Endothelial cell of umbilical vein (primary cell): Measurements from ENCODE around the gene ZNF420. TPM values are rescaled to one million over a fixed set of nuclear protein-coding genes. Genes with fewer than 3 reads are reported as not detected.

ENCODE experiments used
- BruUV-seq: library from RNA; stranded (reverse); fragments of 400-500 nt; replicated peaks from 2 replicates; lab custom pipeline; 2021; lab: Mats Ljungman, UMichigan
- CTCF ChIA-PET: fragments of 300-600, 350-600 bp; sonication (Branson Sonifier 250); formaldehyde crosslinking; loops from one replicate; lab custom pipeline; 2021; ENCODE audit warnings: antibody characterized with exemption, inconsistent platforms; lab: Charles Lee
- POLR2A ChIA-PET: fragments of 300-600, 350-600 bp; sonication (Branson Sonifier 250); formaldehyde crosslinking; loops from one replicate; lab custom pipeline; 2021; ENCODE audit warnings: antibody characterized with exemption, inconsistent platforms; lab: Charles Lee
- DNase-seq: peaks from one replicate; pipeline ENCODE4 v3.0.0-alpha.2; 2011; ENCODE audit warnings: low read depth, low spot score
- FAIRE-seq: peaks from 2 replicates; lab custom pipeline; 2011; peaks lifted over from hg19 to GRCh38; lab: Jason Lieb, UNC
- H2AFZ ChIP-seq: 2 replicates; pipeline ENCODE4 v1.6.0; 2012; ENCODE audit warnings: low read depth, low read length, control low read depth, inconsistent platforms
- H3K27ac ChIP-seq: 2 replicates; pipeline ENCODE4 v1.5.1; 2011; ENCODE audit warnings: low read depth, mild to moderate bottlenecking, control low read depth, low read length, moderate library complexity; ENCODE audit not compliant: insufficient read depth
- H3K27me3 ChIP-seq, 2 experiments: 2 replicates each; pipeline versions ENCODE4 v1.6.0 to v1.6.1; 2011; ENCODE audit warnings: low read length in 2 of 2, mixed read lengths in 1 of 2; ENCODE audit not compliant: control insufficient read depth in 2 of 2, insufficient read depth in 2 of 2
- H3K36me3 ChIP-seq, 2 experiments: 2 replicates in 1 of 2; 3 replicates in 1 of 2; pipeline ENCODE4 v1.5.1; 2011; ENCODE audit warnings: low read length in 2 of 2, mild to moderate bottlenecking in 1 of 2, moderate library complexity in 1 of 2; ENCODE audit not compliant: control insufficient read depth in 2 of 2, insufficient read depth in 2 of 2; ENCODE audit errors: extremely low read depth in 1 of 2
- H3K4me1 ChIP-seq: 3 replicates; pipeline ENCODE4 v1.5.1; 2011; ENCODE audit warnings: mild to moderate bottlenecking, low read length; ENCODE audit not compliant: control insufficient read depth, insufficient read depth; ENCODE audit errors: extremely low read depth
- H3K4me2 ChIP-seq: 2 replicates; pipeline ENCODE4 v1.6.1; 2011; ENCODE audit warnings: low read length, control low read depth, mixed read lengths; ENCODE audit not compliant: insufficient read depth
- H3K4me3 ChIP-seq, 3 experiments: fragments of 200-600 bp in 1 of 3; sonication (generic), shearing (Covaris generic) in 1 of 3; replicated peaks in 1 of 3; 2 replicates each; pipeline ENCODE4 v1.5.1; 2011 to 2016; ENCODE audit warnings: control low read depth in 3 of 3, low read length in 3 of 3, mild to moderate bottlenecking in 2 of 3, inconsistent platforms in 1 of 3, low read depth in 1 of 3, moderate library complexity in 1 of 3; ENCODE audit not compliant: insufficient read depth in 1 of 3
- H3K79me2 ChIP-seq: 2 replicates; pipeline ENCODE4 v1.6.0; 2012; ENCODE audit warnings: low read length, inconsistent platforms; ENCODE audit not compliant: control insufficient read depth, insufficient read depth
- H3K9ac ChIP-seq: replicated peaks from 2 replicates; pipeline ENCODE3; 2011; ENCODE audit warnings: low read length, control low read depth; ENCODE audit not compliant: insufficient read depth; ENCODE audit errors: extremely low read depth
- H3K9me1 ChIP-seq: replicated peaks from 3 replicates; pipeline ENCODE4 v1.6.0; 2011; ENCODE audit warnings: mild to moderate bottlenecking, low read length; ENCODE audit not compliant: control insufficient read depth, insufficient read depth; ENCODE audit errors: extremely low read depth
- H3K9me3 ChIP-seq: replicated peaks from 2 replicates; pipeline ENCODE4 v1.5.1; 2012; ENCODE audit warnings: low read length, inconsistent platforms; ENCODE audit not compliant: control insufficient read depth, insufficient read depth
- H4K20me1 ChIP-seq: replicated peaks from 2 replicates; pipeline ENCODE3; 2011; ENCODE audit warnings: mild to moderate bottlenecking, low read length; ENCODE audit not compliant: control insufficient read depth, insufficient read depth; ENCODE audit errors: extremely low read depth
- EZH2 ChIP-seq: IDR thresholded peaks from 2 replicates; pipeline ENCODE4 v1.6.1; 2012; ENCODE audit warnings: borderline replicate concordance, low read depth, mild to moderate bottlenecking, moderate library complexity, low read length, inconsistent platforms; ENCODE audit not compliant: severe bottlenecking
- FOS ChIP-seq: IDR thresholded peaks from 2 replicates; pipeline ENCODE4 v1.6.1; 2011; ENCODE audit warnings: mild to moderate bottlenecking, low read length, moderate library complexity, borderline replicate concordance; ENCODE audit not compliant: insufficient read depth
- GATA2 ChIP-seq: IDR thresholded peaks from 2 replicates; pipeline ENCODE4 v1.7.0; 2011; ENCODE audit warnings: low read depth, mild to moderate bottlenecking, moderate library complexity, mixed read lengths, low read length; ENCODE audit not compliant: insufficient read length, insufficient read depth
- JUN ChIP-seq: IDR thresholded peaks from 2 replicates; pipeline ENCODE4 v1.6.1; 2011; ENCODE audit warnings: borderline replicate concordance, low read depth; ENCODE audit not compliant: insufficient read length, insufficient read depth
- MYC ChIP-seq: IDR thresholded peaks from one replicate; pipeline ENCODE4 v1.6.1; 2011; ENCODE audit warnings: mild to moderate bottlenecking, low read depth, low read length
- POLR2A ChIP-seq: IDR thresholded peaks from 2 replicates; pipeline ENCODE4 v1.6.1; 2012; ENCODE audit warnings: low read depth, mild to moderate bottlenecking, control low read depth, low read length
- POLR2AphosphoS5 ChIP-seq: IDR thresholded peaks from 2 replicates; pipeline ENCODE4 v1.6.1; 2012; ENCODE audit warnings: low read depth, mild to moderate bottlenecking, control low read depth, low read length, moderate library complexity; ENCODE audit not compliant: insufficient read depth
- dilution Hi-C: fragments of 300-500 bp; cut with MboI; formaldehyde crosslinking; loops from one replicate; pipeline ENCODE4 v1.15.0; 2019; ENCODE audit warnings: low sequenced_read_pairs; ENCODE audit not compliant: extremely low pct_ligation_motif_present
- intact Hi-C: fragments of 100-400 bp; cut with micrococcal nuclease; formaldehyde crosslinking; loops from one replicate; pipeline ENCODE4 v1.10.0; 2022
- polyA plus RNA-seq, 4 experiments: library from polyadenylated mRNA; depleted of rRNA in 3 of 4; stranded (reverse) in 3 of 4; unstranded in 1 of 4; fragments of >200 nt; gene quantifications; 2 replicates each; pipeline versions ENCODE4 v1.2.1 to v1.2.3, GENCODE V29; 2011 to 2012; ENCODE audit warnings: missing spikeins in 1 of 4
- total RNA-seq: library from RNA; stranded (reverse); gene quantifications from 2 replicates; pipeline ENCODE4 v1.2.3, GENCODE V29; 2021
- TF ChIP-seq, protein P1 (sequence below): IDR thresholded peaks from 2 replicates; pipeline ENCODE4 v1.6.1; 2011; ENCODE audit not compliant: insufficient read depth, insufficient read length
- TF ChIP-seq, protein P2 (sequence below), 2 donors: IDR thresholded peaks; 1 replicate in 1 of 2; 2 replicates in 1 of 2; pipeline ENCODE4 v1.5.1; 2011; ENCODE audit warnings: low read length in 2 of 2, mild to moderate bottlenecking in 2 of 2, moderate library complexity in 2 of 2, control low read depth in 1 of 2, inconsistent platforms in 1 of 2, low read depth in 1 of 2; ENCODE audit not compliant: insufficient read depth in 1 of 2; ENCODE audit errors: extremely low read depth in 1 of 2

ZNF420 gene
- total and polyA plus RNA-seq, 2 donors (not counting 3 experiments of a cell fraction or from before 2014, with no cell fraction given), result 1.3 to 5.3 TPM

DNA sequence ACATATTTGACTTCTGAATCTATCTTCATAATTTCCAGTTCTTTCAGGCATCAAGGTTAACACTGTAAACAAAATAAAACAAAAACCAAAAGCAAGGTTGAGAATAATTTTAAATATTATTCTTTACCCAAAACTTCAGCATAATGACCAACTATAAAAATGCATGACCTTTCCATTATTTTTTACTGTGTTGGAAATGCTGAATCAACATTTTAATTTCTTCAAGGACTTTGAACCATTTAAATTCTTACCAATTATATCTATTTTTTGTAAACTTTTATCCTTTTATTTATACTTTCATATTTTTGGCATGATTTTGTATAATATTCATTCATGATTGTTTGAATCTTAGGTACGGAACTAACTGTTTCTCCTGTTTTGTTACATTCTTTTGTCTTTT, 87.4 kb downstream of the ZNF420 start:
- intact Hi-C loops, result no loop called here
- no peaks in the 10 kb centered on the region for H3K36me3 ChIP-seq
- CTCF ChIA-PET, result no interaction called here

More for the DNA sequence above, 87.4 kb downstream of the ZNF420 start:
- Histone ChIP-seq H2AFZ (no peak overlapping the region), H4K20me1 (no peaks in the 10 kb centered on the region), H3K27ac (no peak overlapping the region), H3K27me3 (no peaks in the 10 kb centered on the region), H3K4me3 (no peak overlapping the region), H3K9me1 (no peaks in the 10 kb centered on the region), H3K9ac (no peak overlapping the region), H3K4me1 (no peaks in the 10 kb centered on the region), H3K79me2 (no peaks in the 10 kb centered on the region), H3K4me2 (no peak overlapping the region), H3K9me3 (no peaks in the 10 kb centered on the region)
- no peak for TF ChIP-seq FOS
- no peak for TF ChIP-seq MYC
- no peak for TF ChIP-seq EZH2
- no peak for TF ChIP-seq POLR2A
- TF ChIP-seq, protein P1, sequence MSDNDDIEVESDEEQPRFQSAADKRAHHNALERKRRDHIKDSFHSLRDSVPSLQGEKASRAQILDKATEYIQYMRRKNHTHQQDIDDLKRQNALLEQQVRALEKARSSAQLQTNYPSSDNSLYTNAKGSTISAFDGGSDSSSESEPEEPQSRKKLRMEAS, result no peak
- TF ChIP-seq, protein P2, sequence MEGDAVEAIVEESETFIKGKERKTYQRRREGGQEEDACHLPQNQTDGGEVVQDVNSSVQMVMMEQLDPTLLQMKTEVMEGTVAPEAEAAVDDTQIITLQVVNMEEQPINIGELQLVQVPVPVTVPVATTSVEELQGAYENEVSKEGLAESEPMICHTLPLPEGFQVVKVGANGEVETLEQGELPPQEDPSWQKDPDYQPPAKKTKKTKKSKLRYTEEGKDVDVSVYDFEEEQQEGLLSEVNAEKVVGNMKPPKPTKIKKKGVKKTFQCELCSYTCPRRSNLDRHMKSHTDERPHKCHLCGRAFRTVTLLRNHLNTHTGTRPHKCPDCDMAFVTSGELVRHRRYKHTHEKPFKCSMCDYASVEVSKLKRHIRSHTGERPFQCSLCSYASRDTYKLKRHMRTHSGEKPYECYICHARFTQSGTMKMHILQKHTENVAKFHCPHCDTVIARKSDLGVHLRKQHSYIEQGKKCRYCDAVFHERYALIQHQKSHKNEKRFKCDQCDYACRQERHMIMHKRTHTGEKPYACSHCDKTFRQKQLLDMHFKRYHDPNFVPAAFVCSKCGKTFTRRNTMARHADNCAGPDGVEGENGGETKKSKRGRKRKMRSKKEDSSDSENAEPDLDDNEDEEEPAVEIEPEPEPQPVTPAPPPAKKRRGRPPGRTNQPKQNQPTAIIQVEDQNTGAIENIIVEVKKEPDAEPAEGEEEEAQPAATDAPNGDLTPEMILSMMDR (IDR thresholded peaks at IDR 0.05; ENCODE audit: extremely low read depth in 1 of 2, insufficient read depth in 1 of 2, low read depth in 1 of 2, low read length in 2 of 2), result no peak
- no peak for TF ChIP-seq JUN
- TF ChIP-seq POLR2AphosphoS5, result no peak
- no peak for TF ChIP-seq GATA2
- FAIRE-seq (no peak), DNase-seq (no peak)
- POLR2A ChIA-PET, result no interaction called here
- no TSS peak for BruUV-seq
- dilution Hi-C loops, result no loop called here
